NCI-H1694 (cell line): ENCODE measurements around the gene BCL2L15.

Experiments
- DNase-seq: peaks from one replicate; lab custom pipeline; 2025; lab: John Stamatoyannopoulos, UW

The BCL2L15 gene

GRCh38 chr1:113905435-113905861 lies 18.1 kb upstream of the BCL2L15 start:
- DNase-seq: no peak

- peak; percentile 99 for DNase-seq
These were observed 17.5 kb upstream of the BCL2L15 start, which contains the start of the genes AP4B1 and DCLRE1B for GRCh38 chr1:113904674-113905434. Gene AP4B1 (minus strand): TSS chr1:113904799. CDS start chr1:113904717, 82 bp downstream. Gene DCLRE1B (plus strand): TSS chr1:113905326. CDS start chr1:113905587, 261 bp downstream.

- peak; percentile 60 for DNase-seq
These were observed 16.9 kb upstream of the BCL2L15 start for GRCh38 chr1:113904293-113904673.

GRCh38 chr1:113903501-113904292 lies 16.3 kb upstream of the BCL2L15 start:
- DNase-seq: no peak

- DNase-seq: no peak
These were observed 13.8 kb upstream of the BCL2L15 start for GRCh38 chr1:113901191-113901590.

GRCh38 chr1:113899111-113899510 lies 11.7 kb upstream of the BCL2L15 start:
- no peak for DNase-seq

GRCh38 chr1:113898241-113898814 lies 10.9 kb upstream of the BCL2L15 start:
- DNase-seq: no peak

GRCh38 chr1:113895961-113896360 lies 8.6 kb upstream of the BCL2L15 start:
- no peak for DNase-seq

GRCh38 chr1:113895098-113895497 lies 7.7 kb upstream of the BCL2L15 start:
- DNase-seq: no peak

- DNase-seq: no peak
These were observed 5.9 kb upstream of the BCL2L15 start for GRCh38 chr1:113893267-113893666.

- no peak for DNase-seq
These were observed 4.3 kb upstream of the BCL2L15 start for GRCh38 chr1:113891631-113892220.

GRCh38 chr1:113890816-113891215 lies 3.4 kb upstream of the BCL2L15 start:
- DNase-seq: no peak

GRCh38 chr1:113886417-113887401 lies 672 bp downstream of the BCL2L15 start:
- no peak for DNase-seq

- no peak for DNase-seq
These were observed 5.7 kb downstream of the BCL2L15 start for GRCh38 chr1:113881661-113882060.

GRCh38 chr1:113879739-113880038 lies 7.7 kb downstream of the BCL2L15 start:
- no peak for DNase-seq

- DNase-seq: no peak
These were observed 11.2 kb downstream of the BCL2L15 start for GRCh38 chr1:113876176-113876575.

GRCh38 chr1:113875714-113876113 lies 11.7 kb downstream of the BCL2L15 start:
- no peak for DNase-seq

GRCh38 chr1:113874012-113874879 lies 13.1 kb downstream of the BCL2L15 start:
- DNase-seq: no peak

GRCh38 chr1:113872219-113872935 lies 15.0 kb downstream of the BCL2L15 start:
- no peak for DNase-seq
